H9 (cell line): Measurements from ENCODE around the gene SEC23IP. TPM values are rescaled to one million over a fixed set of nuclear protein-coding genes. Genes with fewer than 3 reads are reported as not detected.

Experiments
- DNase-seq: peaks from one replicate; pipeline ENCODE4 v3.0.0-alpha.2; 2017
- H2AFZ ChIP-seq: one replicate; pipeline ENCODE4 v1.6.1; 2013; ENCODE audit warnings: mild to moderate bottlenecking, low read length, control low read depth, moderate library complexity
- H2AK5ac ChIP-seq: 2 replicates; pipeline ENCODE4 v1.6.1; 2013; ENCODE audit warnings: low read length, control low read depth, mixed read lengths; ENCODE audit not compliant: insufficient read length
- H2BK120ac ChIP-seq: one replicate; pipeline ENCODE4 v1.6.1; 2013; ENCODE audit warnings: low read depth, mild to moderate bottlenecking, low read length, control low read depth, inconsistent platforms; ENCODE audit not compliant: poor library complexity, severe bottlenecking
- H2BK12ac ChIP-seq: 2 replicates; pipeline ENCODE4 v1.6.1; 2013; ENCODE audit warnings: low read length, control low read depth, mixed read lengths, low read depth; ENCODE audit not compliant: insufficient read length
- H2BK15ac ChIP-seq: 2 replicates; pipeline ENCODE4 v1.6.1; 2013; ENCODE audit warnings: low read depth, low read length, control low read depth
- H2BK20ac ChIP-seq: one replicate; pipeline ENCODE4 v1.6.1; 2013; ENCODE audit warnings: low read depth, mild to moderate bottlenecking, low read length, control low read depth, inconsistent platforms; ENCODE audit not compliant: poor library complexity, severe bottlenecking
- H2BK5ac ChIP-seq: 2 replicates; pipeline ENCODE4 v1.6.1; 2013; ENCODE audit warnings: low read length, control low read depth, mixed read lengths; ENCODE audit not compliant: insufficient read length
- H3K14ac ChIP-seq: 2 replicates; pipeline ENCODE4 v1.6.1; 2013; ENCODE audit warnings: low read length, control low read depth; ENCODE audit not compliant: insufficient read depth
- H3K18ac ChIP-seq: 2 replicates; pipeline ENCODE4 v1.6.1; 2013; ENCODE audit warnings: low read depth, mild to moderate bottlenecking, mixed read lengths, low read length, control low read depth; ENCODE audit not compliant: insufficient read length
- H3K23ac ChIP-seq: 2 replicates; pipeline ENCODE4 v1.6.1; 2013; ENCODE audit warnings: low read length, control low read depth, mixed read lengths, low read depth; ENCODE audit not compliant: insufficient read length
- H3K23me2 ChIP-seq: 2 replicates; pipeline ENCODE4 v1.6.1; 2013; ENCODE audit warnings: low read depth, mild to moderate bottlenecking, mixed read lengths, low read length, control low read depth; ENCODE audit not compliant: insufficient read length, poor library complexity, severe bottlenecking
- H3K27ac ChIP-seq: 2 replicates; pipeline ENCODE4 v1.5.1; 2013; ENCODE audit warnings: low read length, control low read depth, mixed read lengths, low read depth; ENCODE audit not compliant: insufficient read length
- H3K27me3 ChIP-seq: 2 replicates; pipeline ENCODE4 v1.6.1; 2013; ENCODE audit warnings: low read length, control low read depth, inconsistent platforms; ENCODE audit not compliant: insufficient read depth
- H3K4ac ChIP-seq: 2 replicates; pipeline ENCODE4 v1.6.1; 2013; ENCODE audit warnings: low read depth, mild to moderate bottlenecking, control low read depth, inconsistent platforms, low read length, moderate library complexity
- H3K4me1 ChIP-seq: 2 replicates; pipeline ENCODE4 v1.6.1; 2013; ENCODE audit warnings: low read length, control low read depth, inconsistent platforms; ENCODE audit not compliant: insufficient read depth
- H3K4me2 ChIP-seq: 2 replicates; pipeline ENCODE4 v1.6.1; 2013; ENCODE audit warnings: low read length, control low read depth, mixed read lengths; ENCODE audit not compliant: insufficient read length, insufficient read depth
- H3K56ac ChIP-seq: 2 replicates; pipeline ENCODE4 v1.6.1; 2013; ENCODE audit warnings: low read depth, mild to moderate bottlenecking, mixed read lengths, low read length, control low read depth; ENCODE audit not compliant: insufficient read length
- H3K79me1 ChIP-seq: 2 replicates; pipeline ENCODE4 v1.6.1; 2013; ENCODE audit warnings: low read depth, mild to moderate bottlenecking, moderate library complexity, low read length, control low read depth, inconsistent platforms; ENCODE audit not compliant: insufficient read depth, poor library complexity, severe bottlenecking
- H3K79me2 ChIP-seq: 2 replicates; pipeline ENCODE4 v1.6.1; 2013; ENCODE audit warnings: low read length, control low read depth, inconsistent platforms; ENCODE audit not compliant: insufficient read depth
- H3K9ac ChIP-seq: 2 replicates; pipeline ENCODE4 v1.6.1; 2013; ENCODE audit warnings: low read length, control low read depth, mixed read lengths; ENCODE audit not compliant: insufficient read length; ENCODE audit errors: extremely low read depth
- H3K9me3 ChIP-seq: one replicate; pipeline ENCODE4 v1.6.1; 2013; ENCODE audit warnings: low read depth, low read length, inconsistent platforms; ENCODE audit not compliant: control insufficient read depth
- H3T11ph ChIP-seq: one replicate; pipeline ENCODE4 v1.6.1; 2013; ENCODE audit warnings: mild to moderate bottlenecking, low read length, control low read depth, inconsistent platforms
- H4K20me1 ChIP-seq: one replicate; pipeline ENCODE4 v1.6.1; 2013; ENCODE audit not compliant: control insufficient read depth, insufficient read length, insufficient read depth
- H4K5ac ChIP-seq: 2 replicates; pipeline ENCODE4 v1.6.1; 2013; ENCODE audit warnings: low read depth, mild to moderate bottlenecking, mixed read lengths, low read length, control low read depth; ENCODE audit not compliant: insufficient read length
- H4K8ac ChIP-seq: replicated peaks from 2 replicates; pipeline ENCODE4 v1.6.1; 2013; ENCODE audit warnings: low read length, control low read depth, mixed read lengths, low read depth; ENCODE audit not compliant: insufficient read length
- H4K91ac ChIP-seq: 2 replicates; pipeline ENCODE4 v1.6.1; 2013; ENCODE audit warnings: low read depth, mild to moderate bottlenecking, moderate library complexity, mixed read lengths, low read length, control low read depth; ENCODE audit not compliant: insufficient read length
- H3K27ac Mint-ChIP-seq, 3 experiments: 2 replicates in 2 of 3; 3 replicates in 1 of 3; pipeline ENCODE4 v1.8.0; 2020 to 2021; ENCODE audit warnings: mixed read lengths in 3 of 3, mild to moderate bottlenecking in 1 of 3, moderate library complexity in 1 of 3
- H3K27me3 Mint-ChIP-seq: 2 replicates; pipeline ENCODE4 v1.8.0; 2021; ENCODE audit warnings: low read depth, mild to moderate bottlenecking, moderate library complexity, mixed read lengths
- H3K36me3 Mint-ChIP-seq, 3 experiments: 2 replicates in 2 of 3; 3 replicates in 1 of 3; pipeline ENCODE4 v1.8.0; 2020 to 2021; ENCODE audit warnings: low read depth in 3 of 3, mixed read lengths in 3 of 3; ENCODE audit not compliant: insufficient read depth in 1 of 3
- H3K4me1 Mint-ChIP-seq, 2 experiments: 2 replicates each; pipeline ENCODE4 v1.8.0; 2020; ENCODE audit warnings: mixed read lengths in 2 of 2
- H3K4me3 Mint-ChIP-seq, 2 experiments: 2 replicates in 1 of 2; 3 replicates in 1 of 2; pipeline ENCODE4 v1.8.0; 2020 to 2021; ENCODE audit warnings: mild to moderate bottlenecking in 2 of 2, mixed read lengths in 2 of 2, moderate library complexity in 1 of 2
- H3K9me3 Mint-ChIP-seq, 2 experiments: 2 replicates in 1 of 2; 3 replicates in 1 of 2; pipeline ENCODE4 v1.8.0; 2020; ENCODE audit warnings: mild to moderate bottlenecking in 2 of 2, mixed read lengths in 2 of 2, moderate library complexity in 1 of 2
- CTCF ChIP-seq: fragments of 200-600 bp; sonication (generic); conservative IDR thresholded peaks from 3 replicates; pipeline ENCODE4 v1.8.0; 2021; ENCODE audit warnings: antibody characterized with exemption, mild to moderate bottlenecking
- WGBS: extraction: QIAGEN DNeasy Blood & Tissue Kit; methylation state at CpG from one replicate; pipeline ENCODE4 v1.1.7; 2013; ENCODE audit warnings: missing lambda C conversion rate, low lambda C conversion rate, mixed read lengths; ENCODE audit not compliant: insufficient read length; ENCODE audit errors: extremely low coverage; 5-methylcytosine and 5-hydroxymethylcytosine counted together
- total RNA-seq: library from RNA; stranded (reverse); gene quantifications from 2 replicates; pipeline ENCODE4 v1.2.1, GENCODE V29; 2021

Gene SEC23IP
- total RNA-seq, 1 experiment from 2014 or later: 93.0 TPM

DNA sequence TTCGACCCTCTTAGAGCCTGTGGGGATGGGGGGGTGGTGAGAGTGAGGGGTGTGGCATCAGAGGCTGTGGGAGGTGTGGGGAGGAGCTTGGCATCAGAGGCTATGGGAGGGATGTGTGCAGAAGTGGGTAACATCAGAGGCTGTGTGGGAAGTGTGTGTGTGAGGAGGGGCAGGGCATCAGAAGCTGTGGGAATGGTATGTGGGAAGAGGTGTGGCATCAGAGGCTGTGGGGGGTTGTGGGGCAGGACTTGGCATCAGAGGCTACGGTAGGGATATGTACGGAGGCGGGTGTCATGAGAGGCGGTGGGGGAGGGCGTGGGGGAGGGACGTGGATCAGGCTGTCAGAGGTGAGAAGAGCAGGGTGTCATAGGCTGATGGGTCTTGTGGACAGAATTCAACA lies 97.4 kb downstream of the SEC23IP start:
- no peaks in the 10 kb centered on the region for H3K4me1 Mint-ChIP-seq
- no peaks in the 10 kb centered on the region; the same call in 1 of the 2 replicates for H3K27me3 Mint-ChIP-seq
- no peak overlapping the region for H3K4me2 ChIP-seq
- no CpG with 5 or more reads among the region's 7 CpGs for WGBS
- H3K14ac ChIP-seq: no peak overlapping the region
- H2AFZ ChIP-seq: no peak overlapping the region
- H3K36me3 Mint-ChIP-seq: no peaks in the 10 kb centered on the region
- no peak overlapping the region for H4K91ac ChIP-seq
- H3K9me3 ChIP-seq: no peaks in the 10 kb centered on the region
- H3K9me3 Mint-ChIP-seq: no peaks in the 10 kb centered on the region; a peak in 2 of 5 replicates
- no peaks in the 10 kb centered on the region for H3K27me3 ChIP-seq
- H3T11ph ChIP-seq: no peak overlapping the region
- H2AK5ac ChIP-seq: no peak overlapping the region
- DNase-seq: no peak
- H4K20me1 ChIP-seq: no peaks in the 10 kb centered on the region
- no peak overlapping the region for H3K18ac ChIP-seq
- no peak overlapping the region for H2BK5ac ChIP-seq
- no peak overlapping the region for H4K8ac ChIP-seq
- no peaks in the 10 kb centered on the region for H3K79me1 ChIP-seq
- no peak overlapping the region for H3K9ac ChIP-seq
- H3K4me3 Mint-ChIP-seq: no peak overlapping the region
- H3K27ac Mint-ChIP-seq: no peak overlapping the region
- H3K56ac ChIP-seq: no peak overlapping the region
- no peak overlapping the region for H2BK12ac ChIP-seq
- H3K23me2 ChIP-seq: no peaks in the 10 kb centered on the region
- H3K4me1 ChIP-seq: no peaks in the 10 kb centered on the region
- H4K5ac ChIP-seq: no peak overlapping the region
- no peak overlapping the region for H3K4ac ChIP-seq
- no peak overlapping the region for H2BK20ac ChIP-seq
- H3K23ac ChIP-seq: no peak overlapping the region
- H3K79me2 ChIP-seq: no peaks in the 10 kb centered on the region
- H2BK120ac ChIP-seq: no peak overlapping the region
- H2BK15ac ChIP-seq: no peak overlapping the region
- TF ChIP-seq CTCF: no peak
- no peak overlapping the region for H3K27ac ChIP-seq
